Smooth muscle cell (in vitro differentiated cells): ENCODE results near the gene PRSS3. TPM values are rescaled to one million over a fixed set of nuclear protein-coding genes. Genes with fewer than 3 reads are reported as not detected.

Experiments used
- polyA plus RNA-seq: library from polyadenylated mRNA; unstranded; fragments of >200 nt; fragmentation: Nextera tagmentation; extraction: Ambion mirVana; gene quantifications from 2 replicates; pipeline ENCODE4 v1.2.1, GENCODE V29; 2016
- small RNA-seq: library from RNA; depleted of rRNA; stranded (forward); fragments of <200 nt; gene quantifications from one replicate; pipeline ENCODE3, GENCODE V24; 2014
- total RNA-seq: library from RNA; depleted of rRNA; stranded (reverse); fragments of >200 nt; gene quantifications from 2 replicates; pipeline ENCODE4 v1.2.3, GENCODE V29; 2014

The PRSS3 gene
- total and polyA plus RNA-seq, 2 experiments from 2014 or later, result not detected

Small RNA genes lying within 50 kb of the gene (small RNA-seq; reads per million reads assigned to genes)
- not detected for gene RF00019

Other genes starting within 250 kb of the PRSS3 start
- 39.1 and 43.5 TPM in 2 replicates for gene UBE2R2, start 21.6 kb downstream of the PRSS3 start, total RNA-seq
- 43.2 and 44.2 TPM in 2 replicates for gene UBE2R2, start 21.6 kb downstream of the PRSS3 start, polyA plus RNA-seq